ENCODE measurements around the gene PFN3. TPM values are rescaled to one million over a fixed set of nuclear protein-coding genes. Genes with fewer than 3 reads are reported as not detected.

PFN3 gene
- total RNA-seq, 2 donors from 2014 or later, result not detected

GRCh38 chr5:177446200-177447065 is 46.0 kb upstream of the PFN3 start, which contains the start of gene PRR7:
PRR7 (plus strand) TSS chr5:177446814; CDS start chr5:177455068, 8,254 bp downstream.
- no peaks in the 10 kb centered on the region for H3K9me3 ChIP-seq
- H3K27ac ChIP-seq, result no peak within 1 kb of the TSS
- H3K4me1 ChIP-seq, result peaks cover 0 to 32% of the 10 kb centered on the region in 2 donors
- no peak for DNase-seq (ENCODE audit: low spot score)
- TF ChIP-seq CTCF (IDR thresholded peaks at IDR 0.05), result no peak
- H3K4me3 ChIP-seq, result peak within 1 kb of the TSS; percentile 47 to 64
- H3K36me3 ChIP-seq, result no peaks in the 10 kb centered on the region
- H3K27me3 ChIP-seq, result no peaks in the 10 kb centered on the region

- Histone ChIP-seq H3K36me3 (peaks cover 2% of the 10 kb centered on the region), H3K27me3 (no peaks in the 10 kb centered on the region), H3K9me3 (no peaks in the 10 kb centered on the region), H3K27ac (no peak overlapping the region), H3K4me3 (peak overlapping the region in 1 of 2 donors; percentile 64), H3K4me1 (peaks cover 0 to 29% of the 10 kb centered on the region in 2 donors)
- no peak for DNase-seq (ENCODE audit: low spot score)
- TF ChIP-seq CTCF (IDR thresholded peaks at IDR 0.05), result no peak
Observed at GRCh38 chr5:177445917-177446199, 45.4 kb upstream of the PFN3 start.

GRCh38 chr5:177445052-177445916 is 44.8 kb upstream of the PFN3 start:
- Histone ChIP-seq H3K27ac (no peak overlapping the region), H3K9me3 (no peaks in the 10 kb centered on the region), H3K27me3 (no peaks in the 10 kb centered on the region), H3K4me1 (peaks cover 0 to 26% of the 10 kb centered on the region in 2 donors), H3K36me3 (peaks cover 7% of the 10 kb centered on the region), H3K4me3 (no peak overlapping the region)
- DNase-seq (ENCODE audit: low spot score), result no peak
- TF ChIP-seq CTCF (IDR thresholded peaks at IDR 0.05), result no peak

- TF ChIP-seq CTCF (IDR thresholded peaks at IDR 0.05), result no peak
- DNase-seq (ENCODE audit: low spot score), result no peak
- no peaks in the 10 kb centered on the region for H3K27me3 ChIP-seq
- H3K4me1 ChIP-seq, result peaks cover 0 to 26% of the 10 kb centered on the region in 2 donors
- H3K36me3 ChIP-seq, result peaks cover 7% of the 10 kb centered on the region
- H3K27ac ChIP-seq, result no peak overlapping the region
- no peaks in the 10 kb centered on the region for H3K9me3 ChIP-seq
- no peak overlapping the region for H3K4me3 ChIP-seq
Observed at GRCh38 chr5:177444106-177445051, 43.9 kb upstream of the PFN3 start.
